Activated CD4-positive, alpha-beta T cell treated with anti-CD3 and anti-CD28 coated beads for 4 hours (primary cell): Measurements from ENCODE around the gene LMO4.
A peak's percentile ranks its signal among the peaks of the same experiment; 100 is the strongest.

Source experiments
- DNase-seq, 2 donors: peaks; one replicate each; pipeline ENCODE4 v3.0.0-alpha.2; 2020

LMO4 gene

DNA sequence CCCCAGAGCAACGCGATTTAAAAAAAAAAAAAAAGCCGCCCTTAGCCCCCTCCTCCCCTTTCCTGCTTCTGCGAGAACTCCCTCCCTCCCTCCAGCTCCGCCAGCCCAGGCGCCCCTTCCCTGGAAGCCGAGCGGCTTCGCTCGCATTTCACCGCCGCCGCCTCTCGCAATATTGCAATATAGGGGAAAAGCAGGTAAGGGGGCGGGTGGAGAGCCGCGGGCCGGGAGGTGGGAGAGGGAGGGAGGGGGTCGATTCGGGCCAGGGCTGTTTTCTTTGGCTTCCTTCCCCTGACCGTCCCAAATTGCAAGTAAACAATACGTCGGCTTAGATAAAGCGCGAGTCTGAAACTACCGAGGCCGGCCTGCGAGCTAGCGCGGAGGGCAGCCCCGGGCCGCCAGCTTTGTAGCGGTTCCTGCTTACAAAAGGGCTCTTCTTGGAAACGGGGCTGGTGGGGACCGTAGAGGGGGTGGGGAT lies 408 bp downstream of the LMO4 start:
- DNase-seq = peak; percentile 32 to 40

DNA sequence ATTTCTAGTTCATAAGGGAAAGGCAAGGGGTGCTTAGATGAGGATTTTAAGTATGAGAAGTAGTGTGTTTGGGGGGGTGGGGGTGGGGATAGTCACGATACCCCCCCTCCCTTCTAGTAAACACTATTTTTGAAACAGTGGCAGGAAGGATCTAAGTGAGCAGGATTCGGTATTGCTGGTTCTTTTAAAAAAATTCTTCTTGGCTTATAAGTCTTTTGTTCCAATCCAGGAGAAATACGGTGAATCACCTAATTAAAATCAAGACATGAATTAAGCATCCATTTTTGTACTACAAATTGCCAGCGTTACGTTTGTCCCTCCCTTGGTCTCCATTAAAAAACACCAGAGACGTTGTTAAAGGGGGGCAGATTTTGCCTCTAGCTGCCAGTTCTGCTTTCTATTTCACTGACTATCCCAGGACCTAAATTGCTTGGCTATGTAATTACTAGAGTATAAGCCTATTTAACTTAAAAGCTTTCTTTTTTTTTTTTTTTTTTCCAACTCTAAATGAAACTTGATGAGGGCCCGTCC lies 911 bp downstream of the LMO4 start:
- DNase-seq = no peak

DNA sequence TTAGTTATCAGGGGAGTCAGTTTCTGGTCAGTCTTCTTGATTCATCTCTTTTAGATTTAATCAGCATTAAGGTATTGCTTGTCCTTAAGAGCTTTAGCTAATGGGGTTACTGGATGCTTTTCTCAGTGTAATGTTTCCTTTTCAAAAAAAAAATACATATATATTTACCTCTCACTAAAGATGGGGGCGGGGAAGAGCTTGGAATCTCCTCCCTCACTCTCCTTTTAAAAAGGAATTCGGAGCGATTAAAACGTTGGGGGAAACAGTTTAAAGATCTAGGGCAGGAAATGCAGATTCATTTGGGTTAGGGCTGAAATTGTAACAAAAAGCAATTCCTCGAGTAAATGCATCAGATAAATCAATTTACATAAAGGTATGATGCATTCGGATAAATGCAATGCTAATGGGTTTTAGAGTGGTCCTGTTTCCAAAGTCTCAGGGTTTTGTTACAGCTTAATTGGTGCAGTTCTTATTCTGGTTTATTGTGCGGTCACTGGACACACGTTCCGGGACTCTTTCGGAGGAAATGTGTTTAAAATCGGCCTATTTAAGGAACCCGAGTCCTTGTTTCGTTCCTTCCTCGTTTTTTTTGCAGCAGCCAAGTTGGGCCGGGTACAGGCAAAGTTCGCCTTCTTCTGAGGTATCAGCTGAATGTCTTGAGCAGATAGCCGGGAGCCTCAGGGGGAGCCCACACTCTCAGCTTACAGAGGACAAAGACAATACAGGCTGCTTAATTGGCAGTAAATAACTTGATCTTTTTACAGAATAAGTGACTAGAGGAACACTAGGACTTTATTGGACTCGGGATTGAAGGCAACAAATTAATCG lies 1.6 kb downstream of the LMO4 start:
- no peak for DNase-seq

DNA sequence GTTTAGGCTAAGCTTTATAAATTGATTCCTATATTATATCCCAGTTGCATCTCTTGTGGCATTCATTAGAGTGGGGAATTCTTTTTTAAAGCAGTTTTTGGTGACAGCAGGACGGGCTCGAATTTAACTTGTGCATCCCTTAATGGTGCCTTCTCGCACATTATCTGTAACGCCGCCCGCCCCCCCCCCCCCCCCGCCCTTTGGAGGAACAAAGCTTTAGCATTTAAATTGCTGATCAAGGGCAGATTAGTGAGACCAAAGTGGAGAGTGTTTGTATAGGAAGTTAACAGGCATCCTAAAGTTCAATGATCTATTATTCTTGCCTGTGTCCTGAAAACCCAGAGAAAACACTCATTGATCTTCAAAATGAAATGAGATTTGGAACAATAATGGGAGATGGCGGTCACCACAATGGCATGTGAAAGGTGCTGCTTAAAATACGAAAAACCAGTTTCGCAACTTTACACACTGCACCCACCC lies 2.2 kb downstream of the LMO4 start:
- DNase-seq = no peak

GRCh38 chr1:87331365-87332241 lies 2.9 kb downstream of the LMO4 start:
- peak; percentile 63 to 72 for DNase-seq

GRCh38 chr1:87333692-87334347 lies 5.1 kb downstream of the LMO4 start:
- DNase-seq = no peak

DNA sequence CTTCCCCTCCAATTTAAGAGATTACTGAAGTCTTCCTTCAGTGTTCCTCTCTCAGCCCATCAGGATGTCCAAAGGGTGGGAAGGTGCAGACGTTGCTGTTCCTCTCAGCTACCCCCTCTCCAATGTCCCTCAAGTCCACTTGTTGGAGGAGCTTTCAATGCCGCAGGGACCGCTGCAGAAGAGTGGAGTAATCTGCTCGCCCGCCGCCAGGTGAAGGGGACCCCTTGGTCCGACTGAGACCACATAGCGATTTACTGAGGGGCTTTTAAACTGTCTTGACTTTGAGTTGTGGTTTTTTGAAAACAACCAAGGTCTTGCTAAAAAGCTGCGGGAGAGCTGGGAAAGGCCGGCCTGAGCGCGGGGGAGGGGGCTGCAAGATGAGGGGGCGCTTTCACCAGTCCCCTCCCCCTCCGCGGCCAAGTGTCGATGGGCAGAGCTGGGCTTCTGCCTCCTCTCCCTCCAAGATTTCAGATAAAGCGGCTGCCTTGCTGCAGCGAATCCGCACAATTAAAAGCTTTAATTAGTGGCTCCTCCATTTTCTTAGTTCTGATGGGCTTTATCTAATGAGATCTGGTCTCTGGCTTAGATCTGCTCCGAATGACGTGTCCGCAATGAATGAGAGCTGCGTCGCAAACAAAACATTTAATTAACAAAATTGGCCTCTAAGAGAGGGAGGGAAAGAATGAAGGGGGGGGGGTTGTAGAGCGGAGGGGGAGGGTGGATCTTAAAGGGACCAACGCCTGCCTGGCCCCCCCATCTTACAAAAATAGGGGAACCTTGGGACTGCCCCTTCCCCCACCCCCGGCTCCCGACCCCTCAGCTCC lies 5.9 kb downstream of the LMO4 start:
- DNase-seq = no peak

GRCh38 chr1:87335175-87335884 lies 6.7 kb downstream of the LMO4 start:
- peak; percentile 52 to 64 for DNase-seq

DNA sequence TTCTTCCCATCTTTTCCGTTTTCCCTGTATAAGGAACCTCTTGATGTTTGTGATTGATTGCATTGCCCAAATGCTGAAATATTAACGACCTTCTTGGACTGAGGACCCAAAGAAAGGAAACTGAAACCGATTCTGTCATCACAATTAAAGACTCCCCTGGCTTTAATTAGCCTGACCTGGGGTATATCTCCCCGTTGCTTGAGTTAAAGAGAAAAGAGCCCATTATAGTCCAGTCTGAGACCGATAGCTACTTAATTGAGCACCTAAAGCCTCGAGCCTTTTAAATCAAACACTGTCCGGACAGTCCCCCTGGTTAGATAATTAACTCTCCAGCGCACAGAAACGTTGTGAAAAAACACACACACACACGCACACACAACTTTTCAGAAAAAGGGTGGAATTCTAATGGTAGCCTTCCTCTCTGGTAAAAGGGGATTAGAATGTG lies 8.0 kb downstream of the LMO4 start:
- no peak for DNase-seq

- no peak for DNase-seq
Measured at GRCh38 chr1:87337606-87338005, 8.9 kb downstream of the LMO4 start.

DNA sequence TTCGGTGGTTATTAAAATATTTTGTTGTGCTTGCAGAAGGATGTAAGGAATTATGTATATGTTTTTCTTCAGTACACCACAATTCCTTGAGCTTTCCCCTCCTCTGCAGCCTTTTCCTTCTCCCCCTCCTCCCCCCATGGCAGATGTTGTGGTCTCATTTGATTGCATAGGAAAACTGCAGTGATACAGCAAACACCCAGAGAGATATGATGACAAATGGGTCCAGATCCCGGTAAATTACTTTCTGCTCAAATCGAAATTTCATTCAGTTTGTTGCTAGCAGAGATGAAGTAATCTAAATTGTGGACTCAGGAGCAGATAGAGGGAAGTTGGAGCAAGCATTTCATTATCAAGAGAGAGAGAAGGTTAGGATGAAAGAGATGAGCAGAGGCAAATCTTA lies 9.9 kb downstream of the LMO4 start:
- no peak for DNase-seq

GRCh38 chr1:87344231-87344630 lies 15.6 kb downstream of the LMO4 start:
- no peak for DNase-seq

DNA sequence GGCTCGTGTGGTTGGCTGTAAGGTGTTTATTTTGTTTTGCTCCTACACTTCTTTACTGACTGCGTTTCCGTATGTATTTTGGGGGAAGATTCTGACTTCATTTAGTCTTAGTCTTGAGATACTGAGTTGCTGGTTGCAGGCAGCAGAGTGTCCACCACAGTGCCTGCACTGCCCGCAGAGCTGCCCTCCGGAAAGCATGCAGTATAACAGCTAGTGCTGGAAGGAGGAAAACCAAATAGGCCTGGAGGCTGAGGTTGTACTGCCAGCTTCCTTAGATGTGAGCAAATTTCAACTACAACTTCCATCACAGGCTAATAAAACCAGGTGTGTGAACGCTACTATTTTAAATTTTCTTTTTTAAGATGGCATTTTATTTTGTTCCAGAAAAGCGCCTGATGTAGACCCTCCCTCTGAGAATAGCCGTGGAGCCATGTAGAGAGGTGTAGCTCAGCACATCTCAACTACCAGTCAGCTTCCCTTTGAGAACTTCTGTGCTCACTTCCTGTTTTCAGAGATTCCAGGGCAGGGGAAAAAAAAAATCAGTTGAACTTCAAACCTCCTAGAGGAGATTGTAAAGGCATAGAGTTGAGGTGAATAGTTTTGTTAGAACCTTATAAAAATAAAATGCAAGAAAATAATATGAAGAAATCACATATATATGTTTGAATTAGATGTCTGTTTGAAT lies 17.6 kb downstream of the LMO4 start:
- DNase-seq = no peak

DNA sequence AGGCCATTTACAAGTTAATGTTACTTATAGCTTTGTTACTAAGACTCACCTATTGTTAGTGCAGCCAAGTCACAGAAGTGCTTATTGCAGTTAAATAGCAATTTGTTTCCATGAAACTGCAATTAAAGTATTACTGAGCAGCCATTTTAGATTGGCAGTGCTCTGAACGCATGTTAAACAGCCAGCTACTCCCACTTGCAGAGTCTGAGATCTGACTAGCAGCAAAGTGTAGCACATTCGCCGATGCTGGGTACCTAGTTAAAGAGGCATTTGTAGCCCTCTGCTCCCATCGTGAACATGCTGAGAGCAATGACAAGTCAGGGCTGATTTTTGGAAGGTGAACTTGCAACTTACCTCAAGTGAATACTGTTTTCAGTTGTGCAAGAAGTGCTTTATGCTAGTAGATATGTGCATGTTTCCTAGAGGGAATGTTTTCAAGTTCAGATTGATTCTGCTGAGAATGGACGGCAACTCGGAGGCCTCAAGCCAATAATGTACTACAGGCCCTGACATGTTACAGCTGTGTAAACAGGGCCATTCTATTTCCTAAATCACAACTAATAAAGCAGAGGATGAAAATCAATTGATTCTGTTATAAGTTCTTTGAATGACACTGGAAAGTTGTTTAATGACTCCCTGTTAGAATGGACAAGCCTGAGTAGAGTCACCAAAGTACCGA lies 19.8 kb downstream of the LMO4 start:
- no peak for DNase-seq

DNA sequence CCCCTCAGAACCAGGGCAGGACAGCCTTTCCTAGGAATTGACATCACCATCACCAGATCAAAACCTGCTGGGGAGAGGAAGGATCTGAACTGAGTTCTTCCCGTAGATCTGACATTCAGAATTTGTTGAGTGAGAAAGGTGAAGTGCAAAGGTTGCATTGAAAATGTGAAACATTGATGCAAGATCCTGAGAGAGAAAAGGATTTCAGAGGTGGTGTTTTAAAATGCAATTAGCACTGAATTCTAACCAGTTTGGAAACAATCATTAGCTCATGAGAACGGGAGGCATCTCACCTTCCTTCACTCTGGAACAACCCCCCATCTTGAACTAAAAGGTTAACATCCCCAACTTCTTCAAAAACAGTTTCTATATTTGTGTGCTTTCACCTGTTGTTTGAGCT lies 20.4 kb downstream of the LMO4 start:
- no peak for DNase-seq

DNA sequence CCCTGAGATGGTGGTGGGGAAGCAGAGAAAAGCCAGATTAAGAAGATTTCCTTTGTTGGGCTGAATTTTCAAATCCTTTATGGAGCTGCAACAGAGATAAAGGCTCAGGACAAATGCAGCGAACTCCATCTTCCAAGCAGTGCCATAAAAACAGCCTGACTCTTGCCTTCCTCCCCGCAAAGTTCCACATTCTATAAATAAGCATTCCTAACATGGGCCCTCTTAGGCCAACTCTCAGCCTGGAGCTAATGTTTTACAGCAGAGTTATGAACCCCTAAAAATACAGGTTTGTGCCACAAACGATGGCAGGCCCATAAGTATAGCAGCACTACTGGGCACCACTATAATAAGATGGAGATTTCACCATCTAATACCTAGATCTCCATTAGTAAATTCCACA lies 27.2 kb downstream of the LMO4 start:
- DNase-seq = no peak

DNA sequence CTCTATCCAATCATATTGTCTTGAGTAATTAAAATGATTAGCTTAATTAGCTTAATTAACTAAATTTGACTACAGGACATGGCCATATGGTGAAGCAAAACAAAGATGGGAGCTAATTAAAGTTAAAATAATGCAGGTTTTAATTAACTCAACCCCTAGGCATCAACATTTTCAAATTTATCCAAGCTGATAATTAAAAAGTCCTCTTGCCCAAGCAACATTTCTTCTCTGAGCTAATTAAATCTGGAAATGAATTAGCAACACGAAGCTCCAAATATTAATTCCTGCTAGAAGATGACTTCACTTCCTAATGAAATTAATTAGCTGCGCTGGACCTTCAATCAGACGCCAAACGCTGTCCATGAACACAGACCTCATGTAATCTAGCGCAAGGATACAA lies 27.9 kb downstream of the LMO4 start:
- DNase-seq = no peak

GRCh38 chr1:87358219-87358618 lies 29.5 kb downstream of the LMO4 start:
- DNase-seq = no peak

GRCh38 chr1:87359586-87359985 lies 30.9 kb downstream of the LMO4 start:
- DNase-seq = no peak
